B cell (primary cell): ENCODE measurements around the gene ADAMTS14. TPM values are rescaled to one million over a fixed set of nuclear protein-coding genes. Genes with fewer than 3 reads are reported as not detected.

Source experiments
- ATAC-seq: fragments of 200-7000 bp; cut with Tn5 transposase; one replicate; pipeline ENCODE4 v1.10.0; 2021; ENCODE audit warnings: low read depth, mild to moderate bottlenecking, moderate number of reproducible peaks, moderate library complexity
- CTCF ChIA-PET: fragments of 350-600 bp; sonication (Branson Sonifier 250); formaldehyde crosslinking; loops from one replicate; lab custom pipeline; 2021; ENCODE audit warnings: antibody characterized with exemption, inconsistent platforms; lab: Charles Lee
- POLR2A ChIA-PET: fragments of 350-600 bp; sonication (Branson Sonifier 250); formaldehyde crosslinking; loops from one replicate; lab custom pipeline; 2021; ENCODE audit warnings: antibody characterized with exemption; lab: Charles Lee
- DNase-seq: peaks from one replicate; pipeline ENCODE4 v3.0.0; 2013
- H2AFZ ChIP-seq: 2 replicates; pipeline ENCODE4 v1.6.1; 2012; ENCODE audit warnings: mild to moderate bottlenecking, low read depth, low read length; ENCODE audit not compliant: insufficient read depth, poor library complexity, severe bottlenecking
- H3K27ac ChIP-seq, 2 donors: 1 replicate in 1 of 2; 2 replicates in 1 of 2; pipeline ENCODE4 v1.5.1; 2012 to 2013; ENCODE audit warnings: low read length in 2 of 2, mild to moderate bottlenecking in 2 of 2, moderate library complexity in 1 of 2
- H3K27me3 ChIP-seq, 4 experiments: fragments of 200-600 bp in 1 of 4; sonication (generic) in 1 of 4; replicated peaks in 1 of 4; 1 replicate in 2 of 4; 2 replicates in 2 of 4; pipeline versions ENCODE4 v1.6.1 to v1.7.0; 2013 to 2016; ENCODE audit warnings: low read length in 3 of 4, mild to moderate bottlenecking in 2 of 4, mixed read lengths in 1 of 4, moderate library complexity in 1 of 4; ENCODE audit not compliant: insufficient read depth in 4 of 4, control insufficient read depth in 3 of 4; ENCODE audit errors: control extremely low read depth in 1 of 4
- H3K36me3 ChIP-seq, 2 experiments: replicated peaks in 1 of 2; 1 replicate in 1 of 2; 2 replicates in 1 of 2; pipeline versions ENCODE4 v1.6.1 to v1.7.1; 2013; ENCODE audit warnings: low read length in 1 of 2; ENCODE audit not compliant: insufficient read depth in 2 of 2, control insufficient read depth in 1 of 2; ENCODE audit errors: control extremely low read depth in 1 of 2, extremely low read depth in 1 of 2
- H3K4me1 ChIP-seq, 2 donors: fragments of 200-600 bp in 1 of 2; sonication (generic) in 1 of 2; 1 replicate in 1 of 2; 2 replicates in 1 of 2; pipeline versions ENCODE4 v1.5.1 to v1.6.1; 2013 to 2017; ENCODE audit warnings: low read length in 2 of 2; ENCODE audit not compliant: control insufficient read depth in 2 of 2, insufficient read depth in 2 of 2
- H3K4me2 ChIP-seq: replicated peaks from 2 replicates; pipeline ENCODE3; 2012; ENCODE audit warnings: mild to moderate bottlenecking, low read depth, low read length; ENCODE audit not compliant: poor library complexity, severe bottlenecking
- H3K4me3 ChIP-seq, 5 experiments: fragments of 200-600 bp in 1 of 5; sonication (generic) in 1 of 5; 1 replicate in 3 of 5; 2 replicates in 2 of 5; pipeline versions ENCODE4 v1.5.1 to v1.7.0; 2011 to 2016; ENCODE audit warnings: low read length in 4 of 5, mild to moderate bottlenecking in 4 of 5, low read depth in 2 of 5, control low read depth in 1 of 5, moderate library complexity in 1 of 5; ENCODE audit not compliant: insufficient read depth in 1 of 5; ENCODE audit errors: control extremely low read depth in 1 of 5, extremely low read depth in 1 of 5
- H3K79me2 ChIP-seq: fragments of 200-600 bp; sonication (generic); one replicate; pipeline ENCODE4 v1.6.0; 2016; ENCODE audit warnings: low read length; ENCODE audit not compliant: control insufficient read depth, insufficient read depth
- H3K9ac ChIP-seq: fragments of 200-600 bp; sonication (generic); 2 replicates; pipeline ENCODE4 v1.6.1; 2017; ENCODE audit warnings: mild to moderate bottlenecking, low read length, moderate library complexity
- H3K9me3 ChIP-seq, 3 donors: one replicate each; pipeline versions ENCODE4 v1.6.1 to v1.7.1; 2013; ENCODE audit warnings: low read length in 2 of 3; ENCODE audit not compliant: control insufficient read depth in 2 of 3, insufficient read depth in 1 of 3; ENCODE audit errors: control extremely low read depth in 1 of 3
- H4K20me1 ChIP-seq: 2 replicates; pipeline ENCODE4 v1.6.0; 2012; ENCODE audit warnings: mild to moderate bottlenecking, low read length; ENCODE audit not compliant: insufficient read depth, control insufficient read depth, poor library complexity, severe bottlenecking
- H3K27ac Mint-ChIP-seq: one replicate; pipeline ENCODE4 v1.8.0; 2021; ENCODE audit warnings: mixed read lengths
- H3K27me3 Mint-ChIP-seq: one replicate; pipeline ENCODE4 v1.8.0; 2021; ENCODE audit warnings: mixed read lengths
- H3K4me1 Mint-ChIP-seq: one replicate; pipeline ENCODE4 v1.8.0; 2021; ENCODE audit warnings: mixed read lengths
- H3K4me3 Mint-ChIP-seq: one replicate; pipeline ENCODE4 v1.8.0; 2021; ENCODE audit warnings: mixed read lengths
- H3K9me3 Mint-ChIP-seq: one replicate; pipeline ENCODE4 v1.8.0; 2022; ENCODE audit warnings: mixed read lengths; ENCODE audit not compliant: insufficient read depth
- CTCF ChIP-seq: fragments of 200-600 bp; IDR thresholded peaks from one replicate; pipeline ENCODE4 v1.8.0; 2022; ENCODE audit warnings: antibody characterized with exemption, mild to moderate bottlenecking
- EZH2 ChIP-seq: IDR thresholded peaks from 2 replicates; pipeline ENCODE4 v1.6.1; 2012; ENCODE audit warnings: borderline replicate concordance, low read depth, mild to moderate bottlenecking, moderate library complexity, low read length; ENCODE audit not compliant: insufficient read depth, poor library complexity, severe bottlenecking
- WGBS: methylation state at CpG from one replicate; pipeline ENCODE4 v1.1.5; 2013; ENCODE audit warnings: missing lambda C conversion rate; ENCODE audit not compliant: insufficient coverage; 5-methylcytosine and 5-hydroxymethylcytosine counted together
- intact Hi-C: fragments of 100-400 bp; cut with micrococcal nuclease; formaldehyde crosslinking; loops from one replicate; pipeline ENCODE4 v1.10.0; 2022
- polyA plus RNA-seq: library from polyadenylated mRNA; depleted of rRNA; stranded (reverse); fragments of >200 nt; gene quantifications from 2 replicates; pipeline ENCODE4 v1.2.3, GENCODE V29; 2012
- total RNA-seq, 2 donors: library from RNA; stranded (reverse); fragments of 120-200 nt in 1 of 2; gene quantifications; 1 replicate in 1 of 2; 2 replicates in 1 of 2; pipeline versions ENCODE4 v1.2.3 to v1.2.4, GENCODE V29; 2013 to 2022

ADAMTS14 gene
- total and polyA plus RNA-seq, 2 donors (not counting 1 experiment from before 2014, with no cell fraction given): not detected

- H3K79me2 ChIP-seq: no peaks in the 10 kb centered on the region
- WGBS: 94% methylated on average over 1 of the region's 1 CpG
- Mint-ChIP-seq H3K4me1 (no peaks in the 10 kb centered on the region), H3K9me3 (no peaks in the 10 kb centered on the region), H3K4me3 (no peak overlapping the region), H3K27me3 (peaks cover 3% of the 10 kb centered on the region), H3K27ac (no peak overlapping the region)
- H2AFZ ChIP-seq: no peak overlapping the region
- ATAC-seq (no peak), DNase-seq (no peak)
- no peak overlapping the region for H3K27ac ChIP-seq
- CTCF ChIA-PET: no interaction called here
- POLR2A ChIA-PET: no interaction called here
- intact Hi-C loops: no loop called here
- H3K36me3 ChIP-seq: no peaks in the 10 kb centered on the region
- H3K4me1 ChIP-seq: no peaks in the 10 kb centered on the region
- H3K4me2 ChIP-seq: no peak overlapping the region
- H3K9ac ChIP-seq: no peak overlapping the region
- H4K20me1 ChIP-seq: no peaks in the 10 kb centered on the region
- no peak overlapping the region for H3K4me3 ChIP-seq
- H3K27me3 ChIP-seq: no peaks in the 10 kb centered on the region
- no peak for TF ChIP-seq EZH2
- no peak for TF ChIP-seq CTCF
- no peaks in the 10 kb centered on the region for H3K9me3 ChIP-seq
Measured at GRCh38 chr10:70733051-70733450, 60.7 kb downstream of the ADAMTS14 start.

GRCh38 chr10:70735161-70735560 lies 62.9 kb downstream of the ADAMTS14 start:
- H3K4me1 ChIP-seq: no peaks in the 10 kb centered on the region
- H3K79me2 ChIP-seq: no peaks in the 10 kb centered on the region
- H3K9ac ChIP-seq: no peak overlapping the region
- H3K27me3 ChIP-seq: no peaks in the 10 kb centered on the region
- ChIA-PET POLR2A (no interaction called here), CTCF (no interaction called here)
- no peaks in the 10 kb centered on the region for H4K20me1 ChIP-seq
- H3K9me3 Mint-ChIP-seq: no peaks in the 10 kb centered on the region
- TF ChIP-seq EZH2 (no peak), CTCF (no peak)
- H3K9me3 ChIP-seq: no peaks in the 10 kb centered on the region
- WGBS: 87% methylated on average over 3 of the region's 3 CpGs
- no peaks in the 10 kb centered on the region for H3K36me3 ChIP-seq
- ATAC-seq (no peak), DNase-seq (no peak)
- H3K4me3 ChIP-seq: no peak overlapping the region
- no peak overlapping the region for H2AFZ ChIP-seq
- intact Hi-C loops: no loop called here
- no peak overlapping the region for H3K27ac ChIP-seq
- H3K27ac Mint-ChIP-seq: no peak overlapping the region
- H3K4me1 Mint-ChIP-seq: no peaks in the 10 kb centered on the region
- H3K27me3 Mint-ChIP-seq: peaks cover 8% of the 10 kb centered on the region
- H3K4me3 Mint-ChIP-seq: no peak overlapping the region
- H3K4me2 ChIP-seq: no peak overlapping the region
